HG03442 (cell line): Measurements from ENCODE around the gene CYB561D1.
A peak's percentile ranks its signal among the peaks of the same experiment; 100 is the strongest.

Experiments used
- ATAC-seq: cut with Tn5 transposase; IDR thresholded peaks from one replicate; pipeline ENCODE4 v1.9.1; 2021; ENCODE audit warnings: mild to moderate bottlenecking, moderate library complexity; ENCODE audit not compliant: unreplicated experiment

The CYB561D1 gene

GRCh38 chr1:109527846-109528695, 34.2 kb downstream of the CYB561D1 start:
- no peak for ATAC-seq

- ATAC-seq = no peak
Observed at GRCh38 chr1:109528712-109529111, 34.8 kb downstream of the CYB561D1 start.

- ATAC-seq = no peak
Observed at GRCh38 chr1:109529881-109530456, 36.1 kb downstream of the CYB561D1 start.

- ATAC-seq = no peak
Observed at GRCh38 chr1:109530457-109531087, 36.7 kb downstream of the CYB561D1 start.

- ATAC-seq = no peak
Observed at GRCh38 chr1:109531380-109531779, 37.5 kb downstream of the CYB561D1 start.

- ATAC-seq = no peak
Observed at GRCh38 chr1:109531826-109532364, 38.0 kb downstream of the CYB561D1 start.

- peak; percentile 68 for ATAC-seq
Observed at GRCh38 chr1:109532365-109533136, 38.7 kb downstream of the CYB561D1 start.

- no peak for ATAC-seq
Observed at GRCh38 chr1:109534307-109534858, 40.5 kb downstream of the CYB561D1 start.

GRCh38 chr1:109535481-109535880, 41.6 kb downstream of the CYB561D1 start:
- ATAC-seq = no peak

GRCh38 chr1:109535971-109536491, 42.1 kb downstream of the CYB561D1 start:
- ATAC-seq = no peak

GRCh38 chr1:109537450-109538178, 43.7 kb downstream of the CYB561D1 start:
- ATAC-seq = no peak

- no peak for ATAC-seq
Observed at GRCh38 chr1:109538827-109539555, 45.1 kb downstream of the CYB561D1 start.

GRCh38 chr1:109539676-109540075, 45.8 kb downstream of the CYB561D1 start, which contains the start of gene GPR61:
TSS of gene GPR61 (plus strand) at chr1:109539872. CDS start at chr1:109543023, 3,151 bp downstream.
- ATAC-seq = no peak

- no peak for ATAC-seq
Observed at GRCh38 chr1:109541102-109541501, 47.2 kb downstream of the CYB561D1 start.

- no peak for ATAC-seq
Observed at GRCh38 chr1:109542657-109543056, 48.8 kb downstream of the CYB561D1 start.

- ATAC-seq = no peak
Observed at GRCh38 chr1:109543283-109543987, 49.5 kb downstream of the CYB561D1 start.

- no peak for ATAC-seq
Observed at GRCh38 chr1:109543988-109544735, 50.3 kb downstream of the CYB561D1 start.
